ENCODE data around the gene SLC24A5.

The SLC24A5 gene

DNA sequence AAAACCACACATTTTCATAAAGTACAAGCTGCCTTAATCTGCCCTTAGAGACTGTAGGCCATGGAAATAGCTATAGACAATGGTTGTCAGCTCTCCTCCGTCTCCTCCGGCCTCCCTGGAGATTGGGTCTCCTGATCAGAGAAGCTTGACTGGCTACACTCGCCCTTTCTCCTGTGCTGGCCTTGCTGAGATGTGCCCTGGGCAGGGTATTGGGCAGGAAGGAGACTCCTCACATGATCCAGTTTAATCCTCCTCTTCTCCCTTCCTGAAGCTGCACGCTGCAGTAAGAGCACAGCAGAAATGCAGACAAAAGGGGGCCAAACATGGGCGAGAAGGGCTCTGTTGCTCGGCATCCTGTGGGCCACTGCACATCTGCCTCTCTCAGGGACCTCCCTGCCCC lies at the start of gene SLC24A5:
TSS of gene SLC24A5 (plus strand) at position 246 of the 400 bp plus-strand sequence. CDS start at position 301, 55 bp downstream.
- no peak for DNase-seq

DNA sequence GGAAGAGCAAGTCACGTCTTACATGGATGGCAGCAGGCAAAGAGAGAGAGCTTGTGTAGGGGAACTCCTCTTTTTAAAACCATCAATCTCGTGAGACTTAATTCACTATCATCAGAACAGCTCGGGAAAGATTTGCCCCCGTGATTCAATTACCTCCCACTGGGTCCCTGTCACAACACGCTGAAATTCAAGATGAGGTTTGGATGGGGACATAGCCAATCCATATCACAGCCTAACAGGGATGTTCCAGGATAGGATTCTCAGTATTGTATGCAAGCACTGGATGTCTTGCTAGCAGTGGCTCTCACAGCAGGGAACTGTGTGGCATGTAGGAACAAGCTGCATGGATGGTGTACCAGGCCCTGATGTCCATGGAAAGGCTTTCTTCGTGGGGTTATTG lies 47.8 kb upstream of the SLC24A5 start:
- no peak for DNase-seq

GRCh38 chr15:48073881-48074280 lies 46.9 kb upstream of the SLC24A5 start:
- DNase-seq: no peak

- no peak for DNase-seq
Observed at GRCh38 chr15:48076454-48076853, 44.3 kb upstream of the SLC24A5 start.

DNA sequence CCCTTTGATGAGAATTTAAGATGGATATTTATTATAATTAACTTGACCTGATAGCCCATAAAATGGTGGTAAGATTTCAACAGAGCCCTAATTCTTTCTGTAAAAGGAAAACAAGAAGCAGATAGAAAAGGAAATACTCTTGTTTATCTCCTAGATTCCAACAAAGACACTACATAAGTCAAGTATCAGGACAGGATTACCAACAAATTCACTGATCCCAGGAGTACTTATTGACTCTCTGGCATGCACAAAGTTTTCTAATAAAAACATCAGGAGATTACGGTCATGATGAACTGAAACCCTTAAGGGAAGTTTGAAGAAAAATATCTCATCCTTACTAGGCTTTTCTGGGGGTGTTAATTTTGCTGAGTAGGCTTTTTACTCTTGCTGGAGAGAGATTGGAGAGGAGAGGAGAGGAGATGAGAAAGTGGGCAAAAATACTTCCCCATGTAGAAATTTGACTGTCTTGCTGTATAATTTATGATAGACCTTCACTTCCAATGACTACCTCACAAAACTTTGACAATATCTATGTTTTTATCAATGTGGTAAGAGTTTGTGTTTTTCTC lies 43.1 kb upstream of the SLC24A5 start:
- DNase-seq: no peak

- DNase-seq: no peak
Observed at GRCh38 chr15:48084759-48085590, 35.8 kb upstream of the SLC24A5 start.

GRCh38 chr15:48085591-48085930 lies 35.2 kb upstream of the SLC24A5 start:
- no peak for DNase-seq

DNA sequence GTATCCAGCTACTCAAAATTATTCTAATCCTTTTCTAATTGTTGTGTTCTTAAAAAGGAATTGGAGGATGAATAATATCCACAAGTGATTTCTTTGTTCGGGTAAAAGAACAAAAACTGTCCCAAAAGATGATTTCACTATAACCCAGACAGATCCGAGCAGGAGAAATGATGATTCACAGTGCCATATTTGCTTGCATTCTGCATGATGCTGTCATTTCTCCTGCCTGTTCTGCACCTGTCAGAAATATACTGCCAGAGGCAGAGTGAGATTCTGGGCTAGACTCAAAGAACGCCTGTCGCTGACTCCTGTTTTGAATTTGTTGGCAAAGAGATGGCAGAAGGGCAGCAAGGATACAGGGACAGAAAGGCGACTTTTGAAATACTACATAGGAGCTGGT lies 34.7 kb upstream of the SLC24A5 start:
- DNase-seq: no peak

DNA sequence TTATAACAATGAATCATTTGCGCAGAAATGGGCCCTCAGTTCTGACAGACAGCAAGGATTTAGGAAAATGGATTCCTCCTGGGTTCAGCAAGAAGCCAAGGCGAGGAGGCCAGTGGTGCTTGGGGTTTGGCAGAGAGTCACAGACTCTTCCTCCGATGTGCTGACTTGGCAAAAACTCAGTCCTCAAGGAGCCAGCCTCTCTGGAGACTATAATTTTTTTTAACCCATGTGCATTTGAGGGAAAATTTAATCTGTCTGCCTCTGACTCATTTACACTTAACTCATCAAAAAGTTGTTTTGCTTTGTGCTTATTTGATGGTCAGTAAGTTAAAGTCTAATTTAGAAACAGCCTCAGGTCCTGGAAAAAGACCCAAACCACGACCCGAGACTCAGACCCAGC lies 34.2 kb upstream of the SLC24A5 start:
- DNase-seq: no peak

GRCh38 chr15:48087844-48088243 lies 32.9 kb upstream of the SLC24A5 start:
- no peak for DNase-seq

DNA sequence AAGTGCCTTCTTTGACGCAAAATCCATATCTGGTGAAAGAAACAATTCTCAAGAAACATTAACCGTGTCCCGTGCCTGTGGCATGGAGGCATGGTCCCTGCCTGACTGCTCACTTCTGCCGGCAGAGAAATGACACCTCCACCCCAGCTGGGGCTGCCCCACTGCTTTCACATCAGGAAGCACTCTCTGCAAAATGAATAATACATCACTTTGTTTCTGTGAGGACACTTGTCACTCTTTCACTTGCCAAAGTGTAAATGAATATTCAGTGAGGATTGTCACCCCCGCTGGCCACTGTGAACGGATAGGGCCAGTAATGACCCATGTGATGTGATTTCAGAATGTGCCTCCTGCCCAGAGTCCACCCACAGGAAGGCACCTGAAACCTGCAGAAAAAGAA lies 31.1 kb upstream of the SLC24A5 start:
- no peak for DNase-seq

- DNase-seq: no peak
Observed at GRCh38 chr15:48090115-48090514, 30.7 kb upstream of the SLC24A5 start.

DNA sequence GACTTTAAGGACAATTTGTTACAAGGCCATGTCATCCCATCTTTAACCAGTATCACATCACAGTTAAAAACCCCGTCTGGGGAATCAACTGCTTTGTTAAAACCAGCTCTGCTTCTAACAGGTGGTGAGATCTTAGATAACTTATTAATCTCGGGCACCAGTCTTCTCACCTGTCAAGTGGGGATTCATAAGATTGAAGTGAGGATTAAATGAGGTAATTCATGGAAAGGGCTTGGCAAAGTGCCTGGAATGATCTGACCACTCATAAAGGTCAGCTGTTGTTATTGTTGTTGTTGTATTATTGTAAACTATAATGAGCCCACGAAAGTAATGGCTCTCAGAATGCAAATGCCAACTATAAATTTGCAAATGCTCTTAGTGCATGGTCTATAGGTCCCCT lies 30.1 kb upstream of the SLC24A5 start:
- DNase-seq: no peak

DNA sequence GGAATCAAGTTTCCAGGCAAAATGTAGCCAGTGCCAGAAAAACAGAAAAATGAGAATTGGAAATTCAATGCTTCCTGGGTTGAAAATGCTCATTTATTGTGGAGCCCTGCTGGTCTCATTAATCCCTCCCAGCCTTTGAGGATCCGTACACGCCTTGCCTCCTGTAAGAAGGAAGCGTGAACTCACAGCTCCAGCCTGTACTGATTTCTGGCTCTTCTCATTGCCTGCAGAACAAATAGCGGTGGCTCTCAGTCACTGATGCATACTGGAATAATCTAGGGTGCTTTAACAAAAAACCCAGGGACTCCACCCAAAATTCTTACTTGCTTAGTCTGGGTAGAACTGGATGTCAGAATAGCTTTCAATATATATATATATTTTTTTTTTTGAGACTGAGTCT lies 29.3 kb upstream of the SLC24A5 start:
- DNase-seq: no peak

- DNase-seq: no peak
Observed at GRCh38 chr15:48096355-48096786, 24.4 kb upstream of the SLC24A5 start.

GRCh38 chr15:48096813-48097212 lies 24.0 kb upstream of the SLC24A5 start:
- no peak for DNase-seq

- DNase-seq: no peak
Observed at GRCh38 chr15:48097264-48097663, 23.5 kb upstream of the SLC24A5 start.

DNA sequence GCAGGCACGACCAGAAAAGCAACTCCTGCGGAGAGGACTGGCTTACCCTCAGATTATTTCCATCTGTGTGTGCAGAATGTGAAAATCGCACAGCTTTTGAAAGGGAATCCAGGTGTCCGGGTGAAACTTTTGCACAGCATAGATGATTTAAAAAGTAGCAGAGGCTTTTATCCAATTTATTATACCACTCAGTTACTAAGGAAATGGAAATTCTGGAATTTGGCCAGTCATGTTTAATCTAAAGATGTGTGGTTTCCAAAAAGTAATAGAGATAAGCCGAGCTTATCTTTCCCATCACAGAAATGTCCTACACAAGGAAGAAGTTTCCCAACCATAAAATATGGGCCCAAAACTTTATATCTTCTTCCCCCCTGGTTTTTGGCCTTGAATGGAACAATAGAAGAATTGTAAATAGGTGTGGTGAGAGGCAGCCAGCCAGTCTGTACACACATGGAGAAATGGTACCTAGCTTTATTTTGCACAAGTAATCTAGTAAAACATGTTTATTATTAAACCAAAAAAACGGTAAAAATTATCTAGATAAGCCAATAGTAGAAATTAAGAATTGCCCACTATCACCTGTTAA lies 19.3 kb upstream of the SLC24A5 start:
- DNase-seq: no peak

DNA sequence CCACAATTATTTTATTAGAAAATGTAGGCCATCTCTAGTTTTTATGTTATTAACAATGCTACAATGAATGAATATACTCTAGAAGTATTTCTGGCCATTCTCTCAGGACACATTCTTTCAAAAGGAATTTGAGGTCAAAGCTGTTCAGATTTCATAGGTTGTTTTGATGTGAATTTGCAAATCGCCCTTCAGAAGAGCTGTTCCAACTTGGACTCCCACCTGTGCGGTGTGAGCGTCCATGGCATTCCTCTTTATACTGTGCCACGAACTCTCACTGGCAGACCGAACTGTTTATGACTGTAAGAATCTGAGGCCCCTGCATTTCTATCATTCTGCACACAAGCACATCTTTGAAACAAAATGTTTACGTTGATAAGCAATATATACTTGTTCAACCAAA lies 18.6 kb upstream of the SLC24A5 start:
- no peak for DNase-seq

DNA sequence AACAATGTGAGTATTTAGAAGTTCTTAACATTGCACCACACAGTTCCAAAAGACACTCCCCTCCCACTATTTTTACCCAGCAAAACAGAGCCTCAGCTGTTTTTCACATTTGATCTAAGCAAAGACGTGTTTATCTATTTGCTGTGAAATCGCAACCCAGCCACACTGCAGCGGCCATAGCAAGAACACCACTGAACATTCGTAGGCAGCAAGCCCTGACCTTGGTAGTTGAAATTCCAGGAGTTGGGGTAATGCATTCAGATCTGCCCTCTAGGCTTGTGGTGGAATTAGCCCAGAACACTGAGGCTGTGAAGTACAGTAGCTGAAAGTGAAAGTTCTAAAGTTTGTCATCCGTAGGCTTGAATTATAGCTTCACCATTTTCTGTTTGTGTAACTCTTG lies 17.1 kb upstream of the SLC24A5 start:
- no peak for DNase-seq

DNA sequence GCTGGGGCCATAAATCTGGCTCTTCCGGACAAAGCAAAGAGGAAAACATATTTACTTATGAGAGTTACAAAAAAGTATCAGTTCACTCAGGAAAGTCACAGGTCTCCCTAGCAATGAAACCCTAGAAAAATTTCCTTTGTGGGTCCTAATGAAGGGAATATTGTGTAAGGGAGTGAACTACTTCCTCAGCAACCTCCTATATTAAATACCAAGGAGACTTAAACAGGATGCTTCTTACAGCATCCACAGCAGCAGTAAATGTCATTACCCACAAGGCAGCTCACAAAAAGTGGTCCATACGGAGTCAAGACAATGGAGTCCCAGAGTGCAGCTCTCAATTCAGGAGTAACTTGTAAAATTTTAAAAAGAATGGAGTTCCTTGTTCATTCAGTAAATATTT lies 14.9 kb upstream of the SLC24A5 start:
- no peak for DNase-seq

- DNase-seq: no peak
Observed at GRCh38 chr15:48109212-48109611, 11.6 kb upstream of the SLC24A5 start.

- no peak for DNase-seq
Observed at GRCh38 chr15:48109856-48110531, 10.8 kb upstream of the SLC24A5 start.

- DNase-seq: no peak
Observed at GRCh38 chr15:48112242-48112641, 8.5 kb upstream of the SLC24A5 start.
